GM12875 (cell line): Measurements from ENCODE around the gene INHBA.

Source experiments
- H3K4me3 ChIP-seq: one replicate; pipeline ENCODE4 v1.5.1; 2011; ENCODE audit warnings: low read depth, low read length, control low read depth
- CTCF ChIP-seq: IDR thresholded peaks from 2 replicates; pipeline ENCODE4 v1.5.1; 2011; ENCODE audit warnings: low read depth, mild to moderate bottlenecking, control low read depth, inconsistent platforms, low read length, moderate library complexity, borderline replicate concordance; ENCODE audit not compliant: insufficient read depth

Gene INHBA

GRCh38 chr7:41689815-41690214, 13.1 kb downstream of the INHBA start:
- TF ChIP-seq CTCF = no peak
- no peak overlapping the region for H3K4me3 ChIP-seq

- H3K4me3 ChIP-seq = no peak overlapping the region
- no peak for TF ChIP-seq CTCF
Observed at GRCh38 chr7:41688906-41689305, 14.0 kb downstream of the INHBA start.

- no peak for TF ChIP-seq CTCF
- no peak overlapping the region for H3K4me3 ChIP-seq
Observed at GRCh38 chr7:41688012-41688625, 14.8 kb downstream of the INHBA start.

GRCh38 chr7:41685684-41686083, 17.2 kb downstream of the INHBA start:
- TF ChIP-seq CTCF = no peak
- no peak overlapping the region for H3K4me3 ChIP-seq

GRCh38 chr7:41682422-41682821, 20.5 kb downstream of the INHBA start:
- TF ChIP-seq CTCF = no peak
- H3K4me3 ChIP-seq = no peak overlapping the region

- no peak for TF ChIP-seq CTCF
Observed at GRCh38 chr7:41679566-41679965, 23.3 kb downstream of the INHBA start.

GRCh38 chr7:41674505-41675023, 28.3 kb downstream of the INHBA start:
- no peak for TF ChIP-seq CTCF
- H3K4me3 ChIP-seq = no peak overlapping the region

More at GRCh38 chr7:41679566-41679965, 23.3 kb downstream of the INHBA start:
- no peak overlapping the region for H3K4me3 ChIP-seq
